NCI-H146 treated with DMSO at 0.1 percent for 48 hours (cell line): ENCODE data around the gene ZFP92.
A peak's percentile ranks its signal among the peaks of the same experiment; 100 is the strongest.
"Not testable (repeated sequence)": the region's sequence is repeated elsewhere in the genome, so short reads cannot be mapped to it uniquely, and the experiment has no call there.

Experiments
- DNase-seq: peaks from one replicate; lab custom pipeline; 2025; ENCODE audit not compliant: unreplicated experiment; lab: John Stamatoyannopoulos, UW

Gene ZFP92

GRCh38 chrX:153411255-153411987 is at the start of gene ZFP92:
Gene ZFP92, plus strand, starts transcription at chrX:153411472. Its CDS starts 6,851 bp downstream, at chrX:153418323.
- DNase-seq = no peak

- DNase-seq = no peak
These were observed 49.4 kb upstream of the ZFP92 start for GRCh38 chrX:153361781-153362397.

GRCh38 chrX:153365670-153366069 is 45.6 kb upstream of the ZFP92 start:
- no peak for DNase-seq

- no peak for DNase-seq
These were observed 45.2 kb upstream of the ZFP92 start for GRCh38 chrX:153366119-153366518.

GRCh38 chrX:153366878-153367538 is 44.3 kb upstream of the ZFP92 start:
- no peak for DNase-seq

- DNase-seq = no peak
These were observed 40.8 kb upstream of the ZFP92 start for GRCh38 chrX:153370293-153371055.

GRCh38 chrX:153371256-153371655 is 40.0 kb upstream of the ZFP92 start:
- DNase-seq = no peak

- no peak for DNase-seq
These were observed 38.3 kb upstream of the ZFP92 start for GRCh38 chrX:153372949-153373348.

- no peak for DNase-seq
These were observed 36.8 kb upstream of the ZFP92 start for GRCh38 chrX:153374426-153374825.

GRCh38 chrX:153375571-153375970 is 35.7 kb upstream of the ZFP92 start:
- DNase-seq = no peak

- no peak for DNase-seq
These were observed 33.5 kb upstream of the ZFP92 start for GRCh38 chrX:153377727-153378126.

- no peak for DNase-seq
These were observed 32.7 kb upstream of the ZFP92 start for GRCh38 chrX:153378607-153379006.

- DNase-seq = no peak
These were observed 31.8 kb upstream of the ZFP92 start for GRCh38 chrX:153379508-153379907.

- no peak for DNase-seq
These were observed 31.2 kb upstream of the ZFP92 start for GRCh38 chrX:153379971-153380581.

GRCh38 chrX:153380691-153381090 is 30.6 kb upstream of the ZFP92 start:
- no peak for DNase-seq

- peak; percentile 41 for DNase-seq
These were observed 29.4 kb upstream of the ZFP92 start for GRCh38 chrX:153381684-153382532.

- no peak for DNase-seq
These were observed 28.4 kb upstream of the ZFP92 start for GRCh38 chrX:153382563-153383482.

GRCh38 chrX:153384390-153384789 is 26.9 kb upstream of the ZFP92 start:
- DNase-seq = no peak

GRCh38 chrX:153384973-153385372 is 26.3 kb upstream of the ZFP92 start:
- not testable (repeated sequence) for DNase-seq
